NCI-H1092 (cell line): ENCODE measurements around the gene AMOTL1.

ENCODE experiments used
- DNase-seq: peaks from one replicate; lab custom pipeline; 2025; lab: John Stamatoyannopoulos, UW

AMOTL1 gene

GRCh38 chr11:94767701-94768601 lies at the start of gene AMOTL1:
Gene AMOTL1 (plus strand): TSS chr11:94768356. CDS start chr11:94768512, 156 bp downstream.
- DNase-seq = peak; percentile 89

- DNase-seq = no peak
Observed at GRCh38 chr11:94719876-94720275, 48.3 kb upstream of the AMOTL1 start.

- no peak for DNase-seq
Observed at GRCh38 chr11:94721565-94722292, 46.4 kb upstream of the AMOTL1 start.

GRCh38 chr11:94722735-94723134 lies 45.4 kb upstream of the AMOTL1 start:
- no peak for DNase-seq

- DNase-seq = no peak
Observed at GRCh38 chr11:94725097-94725496, 43.1 kb upstream of the AMOTL1 start.

- no peak for DNase-seq
Observed at GRCh38 chr11:94727819-94728218, 40.3 kb upstream of the AMOTL1 start.

GRCh38 chr11:94728541-94728940 lies 39.6 kb upstream of the AMOTL1 start:
- no peak for DNase-seq

GRCh38 chr11:94728966-94729751 lies 39.0 kb upstream of the AMOTL1 start:
- DNase-seq = no peak

- DNase-seq = no peak
Observed at GRCh38 chr11:94730153-94730552, 38.0 kb upstream of the AMOTL1 start.

GRCh38 chr11:94731880-94732601 lies 36.1 kb upstream of the AMOTL1 start:
- DNase-seq = no peak

GRCh38 chr11:94732617-94733281 lies 35.4 kb upstream of the AMOTL1 start:
- DNase-seq = no peak

GRCh38 chr11:94734563-94735275 lies 33.4 kb upstream of the AMOTL1 start:
- no peak for DNase-seq

- no peak for DNase-seq
Observed at GRCh38 chr11:94735907-94736306, 32.2 kb upstream of the AMOTL1 start.

- no peak for DNase-seq
Observed at GRCh38 chr11:94737171-94737611, 31.0 kb upstream of the AMOTL1 start.

- no peak for DNase-seq
Observed at GRCh38 chr11:94738746-94739145, 29.4 kb upstream of the AMOTL1 start.

GRCh38 chr11:94739331-94739730 lies 28.8 kb upstream of the AMOTL1 start:
- no peak for DNase-seq

GRCh38 chr11:94740083-94741021 lies 27.8 kb upstream of the AMOTL1 start:
- peak; percentile 80 for DNase-seq

- peak; percentile 53 for DNase-seq
Observed at GRCh38 chr11:94741022-94741679, 27.0 kb upstream of the AMOTL1 start.

- no peak for DNase-seq
Observed at GRCh38 chr11:94742665-94743064, 25.5 kb upstream of the AMOTL1 start.
